Fibroblast of skin of back (primary cell): ENCODE results near the gene DLG1.

Experiments used
- DNase-seq: peaks from one replicate; pipeline ENCODE4 v3.0.0-alpha.2; 2013

DLG1 gene

GRCh38 chr3:197012540-197012883, 285.9 kb downstream of the DLG1 start:
- no peak for DNase-seq

- DNase-seq = no peak
Measured at GRCh38 chr3:197011780-197012539, 286.5 kb downstream of the DLG1 start.

GRCh38 chr3:197010556-197011351, 287.7 kb downstream of the DLG1 start:
- no peak for DNase-seq

GRCh38 chr3:197009532-197010019, 288.8 kb downstream of the DLG1 start:
- no peak for DNase-seq

- DNase-seq = no peak
Measured at GRCh38 chr3:197008436-197009209, 289.8 kb downstream of the DLG1 start.

GRCh38 chr3:197007953-197008352, 290.5 kb downstream of the DLG1 start:
- DNase-seq = no peak

GRCh38 chr3:197007296-197007940, 291.0 kb downstream of the DLG1 start:
- no peak for DNase-seq

- DNase-seq = no peak
Measured at GRCh38 chr3:197006860-197007259, 291.6 kb downstream of the DLG1 start.

GRCh38 chr3:197006446-197006845, 292.0 kb downstream of the DLG1 start:
- no peak for DNase-seq

GRCh38 chr3:197003461-197004385, 294.7 kb downstream of the DLG1 start:
- no peak for DNase-seq

- peak; percentile 71 for DNase-seq
Measured at GRCh38 chr3:197002701-197003454, 295.5 kb downstream of the DLG1 start.

GRCh38 chr3:197001972-197002700, 296.3 kb downstream of the DLG1 start:
- DNase-seq = no peak

GRCh38 chr3:197001106-197001971, 297.1 kb downstream of the DLG1 start:
- no peak for DNase-seq

- peak; percentile 15 for DNase-seq
Measured at GRCh38 chr3:197000211-197000610, 298.2 kb downstream of the DLG1 start.

- no peak for DNase-seq
Measured at GRCh38 chr3:196998966-196999760, 299.2 kb downstream of the DLG1 start.

- DNase-seq = no peak
Measured at GRCh38 chr3:196997311-196997710, 301.1 kb downstream of the DLG1 start.

- no peak for DNase-seq
Measured at GRCh38 chr3:196996454-196997265, 301.8 kb downstream of the DLG1 start.
